Measurements from ENCODE around the gene CERS6. TPM values are rescaled to one million over a fixed set of nuclear protein-coding genes. Genes with fewer than 3 reads are reported as not detected.
A peak's percentile ranks its signal among the peaks of the same experiment; 100 is the strongest.

The CERS6 gene
- total and polyA plus RNA-seq, 10 of the 15 experiments (the other 5 are each of a cell fraction or from before 2014, with no cell fraction given) = 1.3 to 20.4 (median 14.1) TPM

DNA sequence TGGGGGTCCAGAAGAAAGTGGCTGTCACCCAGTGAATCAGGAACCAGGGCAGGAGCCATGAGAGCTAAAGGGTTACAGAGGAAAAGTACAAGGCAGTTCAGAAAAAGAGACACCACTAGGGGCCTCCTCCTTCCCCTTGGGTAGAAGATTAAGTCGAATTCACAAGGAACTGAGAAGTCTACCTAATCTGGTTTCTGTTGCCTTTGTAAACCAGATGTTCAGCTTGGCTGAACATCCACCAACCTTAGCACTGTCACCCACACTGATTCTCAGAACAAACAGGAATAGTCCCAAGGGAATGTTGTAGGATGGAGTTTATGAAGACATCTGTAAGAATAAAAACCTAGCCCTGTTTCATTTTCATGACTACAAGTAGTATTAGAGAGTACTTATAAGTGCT lies 256.0 kb downstream of the CERS6 start (continued):
- TF ChIP-seq, protein P1, sequence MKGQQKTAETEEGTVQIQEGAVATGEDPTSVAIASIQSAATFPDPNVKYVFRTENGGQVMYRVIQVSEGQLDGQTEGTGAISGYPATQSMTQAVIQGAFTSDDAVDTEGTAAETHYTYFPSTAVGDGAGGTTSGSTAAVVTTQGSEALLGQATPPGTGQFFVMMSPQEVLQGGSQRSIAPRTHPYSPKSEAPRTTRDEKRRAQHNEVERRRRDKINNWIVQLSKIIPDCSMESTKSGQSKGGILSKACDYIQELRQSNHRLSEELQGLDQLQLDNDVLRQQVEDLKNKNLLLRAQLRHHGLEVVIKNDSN (IDR thresholded peaks at IDR 0.05; ENCODE audit: borderline replicate concordance, extremely low read length, insufficient read depth, low read depth, low read length) = no peak
- TF ChIP-seq, protein P2, sequence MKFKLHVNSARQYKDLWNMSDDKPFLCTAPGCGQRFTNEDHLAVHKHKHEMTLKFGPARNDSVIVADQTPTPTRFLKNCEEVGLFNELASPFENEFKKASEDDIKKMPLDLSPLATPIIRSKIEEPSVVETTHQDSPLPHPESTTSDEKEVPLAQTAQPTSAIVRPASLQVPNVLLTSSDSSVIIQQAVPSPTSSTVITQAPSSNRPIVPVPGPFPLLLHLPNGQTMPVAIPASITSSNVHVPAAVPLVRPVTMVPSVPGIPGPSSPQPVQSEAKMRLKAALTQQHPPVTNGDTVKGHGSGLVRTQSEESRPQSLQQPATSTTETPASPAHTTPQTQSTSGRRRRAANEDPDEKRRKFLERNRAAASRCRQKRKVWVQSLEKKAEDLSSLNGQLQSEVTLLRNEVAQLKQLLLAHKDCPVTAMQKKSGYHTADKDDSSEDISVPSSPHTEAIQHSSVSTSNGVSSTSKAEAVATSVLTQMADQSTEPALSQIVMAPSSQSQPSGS (IDR thresholded peaks at IDR 0.05; ENCODE audit: low read length) = peak; percentile 74
- TF ChIP-seq PAX8 (IDR thresholded peaks at IDR 0.05) = no peak; the same call in 1 of the 2 replicates
- no peak for TF ChIP-seq ZNF207 (IDR thresholded peaks at IDR 0.05; ENCODE audit: borderline replicate concordance)
- TF ChIP-seq RCOR1 (conservative IDR thresholded peaks at IDR 0.05; ENCODE audit: low read depth, low read length) = no peak
- TF ChIP-seq RB1 (IDR thresholded peaks at IDR 0.05; ENCODE audit: borderline replicate concordance) = no peak
- peak; percentile 47; the same call in 1 of the 2 replicates for TF ChIP-seq RAD21 (IDR thresholded peaks at IDR 0.05; ENCODE audit: insufficient read depth, low read depth, low read length)
- no peak for TF ChIP-seq NFXL1 (IDR thresholded peaks at IDR 0.05; ENCODE audit: borderline replicate concordance)
- TF ChIP-seq YBX1 (IDR thresholded peaks at IDR 0.05) = no peak
- TF ChIP-seq ZBTB11 (CRISPR knock-in tag; IDR thresholded peaks at IDR 0.05) = no peak
- TF ChIP-seq SMARCA5 (IDR thresholded peaks at IDR 0.05) = no peak
- TF ChIP-seq SMAD5 (IDR thresholded peaks at IDR 0.05; ENCODE audit: low read depth) = no peak
- TF ChIP-seq MEF2B (IDR thresholded peaks at IDR 0.05; ENCODE audit: partially characterized antibody, poor library complexity, severe bottlenecking) = peak; percentile 96
- TF ChIP-seq GATAD2B (conservative IDR thresholded peaks at IDR 0.05; ENCODE audit: low read depth) = peak; percentile 88
- no peak for TF ChIP-seq NFYA (IDR thresholded peaks at IDR 0.05; ENCODE audit: borderline replicate concordance, low read depth, low read length)
- peak; percentile 76; the same call in 1 of the 2 replicates for TF ChIP-seq IRF4 (IDR thresholded peaks at IDR 0.05; ENCODE audit: low read depth, low read length)
- TF ChIP-seq EGR1 (IDR thresholded peaks at IDR 0.05; ENCODE audit: borderline replicate concordance in 1 of 2, low read depth in 2 of 2, low read length in 2 of 2) = no peak
- no peak for TF ChIP-seq KDM1A (IDR thresholded peaks at IDR 0.05; ENCODE audit: borderline replicate concordance)
- no peak for TF ChIP-seq MYC (IDR thresholded peaks at IDR 0.05; ENCODE audit: insufficient read depth, insufficient read length, insufficient replicate concordance, low read length, severe bottlenecking)

Data from GM12878 (cell line).